Upper lobe of left lung (tissue), 6 donors: Measurements from ENCODE around the gene GRK1. TPM values are rescaled to one million over a fixed set of nuclear protein-coding genes. Genes with fewer than 3 reads are reported as not detected.
"Not testable (repeated sequence)": the region's sequence is repeated elsewhere in the genome, so short reads cannot be mapped to it uniquely, and the experiment has no call there.

Experiments used
- ATAC-seq, 2 donors: fragments of 200-7000 bp; cut with Tn5 transposase; one replicate each; pipeline ENCODE4 v1.9.1; 2022; ENCODE audit warnings: mild to moderate bottlenecking in 2 of 2, moderate library complexity in 2 of 2; ENCODE audit not compliant: low FRiP score in 2 of 2
- DNase-seq, 2 donors: peaks; one replicate each; pipeline ENCODE4 v3.0.0-alpha.2; 2019 to 2020
- H3K27ac ChIP-seq, 4 donors: fragments of 200-600 bp; sonication (generic); one replicate each; pipeline ENCODE4 v1.5.1; 2016 to 2019
- H3K27me3 ChIP-seq, 4 donors: fragments of 200-600 bp; sonication (generic); one replicate each; pipeline ENCODE4 v1.5.1; 2017 to 2019
- H3K36me3 ChIP-seq, 4 donors: fragments of 200-600 bp; sonication (generic); one replicate each; pipeline ENCODE4 v1.5.1; 2016 to 2019
- H3K4me1 ChIP-seq, 4 donors: fragments of 200-600 bp; sonication (generic); one replicate each; pipeline ENCODE4 v1.5.1; 2018 to 2019
- H3K4me3 ChIP-seq, 4 donors: fragments of 200-600 bp; sonication (generic); one replicate each; pipeline ENCODE4 v1.5.1; 2017 to 2019; ENCODE audit warnings: mild to moderate bottlenecking in 2 of 4, moderate library complexity in 1 of 4
- H3K9me3 ChIP-seq, 4 donors: fragments of 200-600 bp; sonication (generic); one replicate each; pipeline ENCODE4 v1.5.1; 2018 to 2019
- CTCF ChIP-seq, 6 experiments: fragments of 450-650 bp in 4 of 6; fragments of 200-600 bp in 2 of 6; sonication (generic) in 2 of 6; IDR thresholded peaks; one replicate each; pipeline ENCODE4 v1.5.1; 2016 to 2019; ENCODE audit warnings: antibody characterized with exemption in 6 of 6
- EP300 ChIP-seq, 4 donors: sonication (generic); formaldehyde crosslinking; IDR thresholded peaks; one replicate each; pipeline ENCODE4 v1.5.1; 2017; ENCODE audit warnings: antibody characterized with exemption in 4 of 4, control low read depth in 2 of 4
- POLR2A ChIP-seq, 4 donors: fragments of 450-650 bp; IDR thresholded peaks; one replicate each; pipeline ENCODE4 v1.5.1; 2016 to 2017; ENCODE audit warnings: antibody characterized with exemption in 4 of 4, mild to moderate bottlenecking in 2 of 4
- POLR2AphosphoS5 ChIP-seq, 2 donors: sonication (generic); formaldehyde crosslinking; IDR thresholded peaks; one replicate each; pipeline ENCODE4 v1.5.1; 2017; ENCODE audit warnings: antibody characterized with exemption in 2 of 2
- WGBS, 2 donors: methylation state at CpG; one replicate each; pipeline ENCODE4 v1.1.5; 2017 to 2018; 5-methylcytosine and 5-hydroxymethylcytosine counted together
- total RNA-seq, 6 donors: library from RNA; depleted of rRNA in 4 of 6; stranded (reverse); fragments of >200 nt in 4 of 6; gene quantifications; one replicate each; pipeline versions ENCODE4 v1.1.0 to v1.2.1, GENCODE V29; 2016 to 2021
- donor health status: DM: no; HTN: no; CAD: no; lungs with moderate emphysema.
- donor health status: DM: no; HTN: yes; CAD: no; lungs with severe emphysema.

GRK1 gene
- total RNA-seq, 6 donors from 2014 or later, result 0.15 to 5.2 TPM; not detected in 4

- H3K27me3 ChIP-seq, result no peaks in the 10 kb centered on the region
- H3K36me3 ChIP-seq, result no peaks in the 10 kb centered on the region
- H3K4me1 ChIP-seq, result peaks cover 6 to 20% (median 9%) of the 10 kb centered on the region in 4 donors
- TF ChIP-seq POLR2AphosphoS5 (IDR thresholded peaks at IDR 0.05) (no peak), CTCF (IDR thresholded peaks at IDR 0.05) (peak in 1 of 6 experiments; percentile 24)
- DNase-seq (peak in 1 of 2 donors; percentile 67), ATAC-seq (peak; percentile 69 to 90)
- H3K9me3 ChIP-seq, result no peaks in the 10 kb centered on the region
- 14 to 28% methylated on average over 12 to 15 of the region's 15 CpGs for WGBS, 2 donors
- no peak overlapping the region for H3K4me3 ChIP-seq
- H3K27ac ChIP-seq, result no peak overlapping the region
Observed at GRCh38 chr13:113742000-113742441, 75.0 kb downstream of the GRK1 start.

GRCh38 chr13:113742445-113743120 lies 75.6 kb downstream of the GRK1 start:
- no peak overlapping the region for H3K4me3 ChIP-seq
- TF ChIP-seq POLR2AphosphoS5 (IDR thresholded peaks at IDR 0.05) (no peak), POLR2A (IDR thresholded peaks at IDR 0.05) (no peak), EP300 (IDR thresholded peaks at IDR 0.05) (no peak)
- 67 to 78% methylated on average over 12 to 21 of the region's 21 CpGs for WGBS, 2 donors
- ATAC-seq (no peak), DNase-seq (no peak)
- H3K27ac ChIP-seq, result no peak overlapping the region
- no peaks in the 10 kb centered on the region for H3K36me3 ChIP-seq
- no peaks in the 10 kb centered on the region for H3K9me3 ChIP-seq
- H3K27me3 ChIP-seq, result no peaks in the 10 kb centered on the region
- peaks cover 6 to 20% (median 9%) of the 10 kb centered on the region in 4 donors for H3K4me1 ChIP-seq

GRCh38 chr13:113743366-113744195 lies 76.6 kb downstream of the GRK1 start:
- DNase-seq (no peak), ATAC-seq (peak in 1 of 2 donors; percentile 6)
- Histone ChIP-seq H3K4me1 (peaks cover 6 to 20% (median 9%) of the 10 kb centered on the region in 4 donors), H3K27ac (no peak overlapping the region), H3K4me3 (no peak overlapping the region), H3K36me3 (no peaks in the 10 kb centered on the region), H3K27me3 (no peaks in the 10 kb centered on the region), H3K9me3 (no peaks in the 10 kb centered on the region)
- WGBS, 2 donors, result 76 to 93% methylated on average over 10 to 22 of the region's 24 CpGs
- TF ChIP-seq POLR2AphosphoS5 (IDR thresholded peaks at IDR 0.05), result no peak
- no peak for TF ChIP-seq CTCF (IDR thresholded peaks at IDR 0.05)
- TF ChIP-seq EP300 (IDR thresholded peaks at IDR 0.05), result no peak
- no peak for TF ChIP-seq POLR2A (IDR thresholded peaks at IDR 0.05)

GRCh38 chr13:113744197-113745000 lies 77.4 kb downstream of the GRK1 start:
- Histone ChIP-seq H3K27ac (no peak overlapping the region), H3K4me1 (peaks cover 6 to 20% (median 9%) of the 10 kb centered on the region in 4 donors), H3K4me3 (no peak overlapping the region), H3K27me3 (no peaks in the 10 kb centered on the region), H3K36me3 (no peaks in the 10 kb centered on the region), H3K9me3 (no peaks in the 10 kb centered on the region)
- TF ChIP-seq POLR2AphosphoS5 (IDR thresholded peaks at IDR 0.05), result no peak
- TF ChIP-seq POLR2A (IDR thresholded peaks at IDR 0.05), result no peak
- TF ChIP-seq CTCF (IDR thresholded peaks at IDR 0.05), result no peak
- no peak for TF ChIP-seq EP300 (IDR thresholded peaks at IDR 0.05)
- WGBS, 2 donors, result 88 to 89% methylated on average over 17 to 21 of the region's 21 CpGs
- no peak for ATAC-seq
- no peak for DNase-seq

- Histone ChIP-seq H3K27ac (no peak overlapping the region), H3K36me3 (no peaks in the 10 kb centered on the region), H3K9me3 (no peaks in the 10 kb centered on the region), H3K4me3 (no peak overlapping the region), H3K4me1 (peaks cover 6 to 20% (median 9%) of the 10 kb centered on the region in 4 donors), H3K27me3 (no peaks in the 10 kb centered on the region)
- 94 to 96% methylated on average over 9 of the region's 9 CpGs for WGBS, 2 donors
- no peak for DNase-seq
- TF ChIP-seq EP300 (IDR thresholded peaks at IDR 0.05), result no peak
- TF ChIP-seq POLR2AphosphoS5 (IDR thresholded peaks at IDR 0.05), result no peak
- no peak for TF ChIP-seq POLR2A (IDR thresholded peaks at IDR 0.05)
- TF ChIP-seq CTCF (IDR thresholded peaks at IDR 0.05), result no peak
- ATAC-seq, result no peak
Observed at GRCh38 chr13:113745059-113745458, 78.0 kb downstream of the GRK1 start.

GRCh38 chr13:113745500-113746142 lies 78.6 kb downstream of the GRK1 start:
- H3K9me3 ChIP-seq, DNase-seq, H3K27ac ChIP-seq, H3K27me3 ChIP-seq, ATAC-seq, H3K36me3 ChIP-seq, H3K4me3 ChIP-seq: not testable (repeated sequence)
- WGBS, 2 donors, result 92 to 93% methylated on average over 23 to 24 of the region's 24 CpGs
- peaks cover 6 to 19% (median 9%) of the 10 kb centered on the region in 4 donors for H3K4me1 ChIP-seq
